ENCODE results near the gene SBSN. TPM values are rescaled to one million over a fixed set of nuclear protein-coding genes. Genes with fewer than 3 reads are reported as not detected.

Gene SBSN
- not detected in 2 replicates for total RNA-seq (2011; cell fraction: chromatin; rRNA removed; ENCODE audit: low replicate concordance)
- total RNA-seq (2011; cell fraction: nucleolus; rRNA removed) = not detected in 2 replicates
- total RNA-seq (2011; cell fraction: nucleoplasm; rRNA removed) = not detected in 2 replicates
- 0.05 TPM in 1 of 2 replicates, not detected in the other for total RNA-seq (2014; rRNA removed)
- total RNA-seq (2014; rRNA removed; fragmentation: Illumina TruSeq; extraction: Trizol) = not detected in 2 replicates
- not detected in 2 replicates for total RNA-seq (2015; rRNA removed; fragmentation: Illumina TruSeq; extraction: Trizol)
- total RNA-seq (2021) = not detected in 2 replicates
- polyA plus RNA-seq (2011; rRNA removed) = not detected in 2 replicates
- not detected in 2 replicates for polyA plus RNA-seq (2011; cell fraction: cytosol; rRNA removed)
- not detected in 2 replicates for polyA plus RNA-seq (2011; cell fraction: nucleus; rRNA removed)
- not detected in 2 replicates for polyA plus RNA-seq (2012)
- polyA plus RNA-seq (2014; fragmentation: Illumina TruSeq; extraction: Trizol) = not detected in 2 replicates
- polyA plus RNA-seq (2014; fragmentation: Nextera tagmentation; extraction: Ambion mirVana) = not detected
- not detected in 2 replicates for polyA plus RNA-seq (2014; rRNA removed)
- polyA minus RNA-seq (2011; rRNA and poly(A)+ RNA removed) = not detected in 2 replicates
- polyA minus RNA-seq (2011; cell fraction: cytosol; rRNA and poly(A)+ RNA removed) = not detected in 2 replicates
- polyA minus RNA-seq (2011; cell fraction: nucleus; rRNA and poly(A)+ RNA removed) = not detected in 2 replicates
- not detected for Bru-seq, nascent RNA
- BruChase-seq, experiment 1, labeled RNA remaining after a 2-hour chase = percentile 22 among the genes with signal in this experiment
- BruChase-seq, experiment 2, labeled RNA remaining after a 6-hour chase = percentile 22 among the genes with signal in this experiment
- long read RNA-seq, experiment 1 = 0 reads
- long read RNA-seq, experiment 2 = 0 reads
- long read RNA-seq, experiment 3 = 0 reads

- BruUV-seq (replicated peaks) = no TSS peak
- peaks cover 11% of the 10 kb centered on the region for H4K20me1 ChIP-seq (replicated peaks; ENCODE audit: control insufficient read depth, insufficient read depth, low read length)
- POLR2A ChIA-PET = no interaction called here
- peak; percentile 59 for TF ChIP-seq RBM25 (IDR thresholded peaks at IDR 0.05; ENCODE audit: low read depth, low read length, severe bottlenecking)
- TF ChIP-seq HNRNPH1 (optimal IDR thresholded peaks at IDR 0.05; ENCODE audit: low read depth, low read length) = no peak
- no peak for TF ChIP-seq RBM17 (IDR thresholded peaks at IDR 0.05; ENCODE audit: borderline replicate concordance, low read depth, low read length)
- H2AFZ ChIP-seq (ENCODE audit: low read depth, low read length) = no peak within 1 kb of the TSS
- H3K9me1 ChIP-seq (ENCODE audit: control insufficient read depth, insufficient read depth, low read length) = no peaks in the 10 kb centered on the region
- no peak within 1 kb of the TSS for H3K4me3 ChIP-seq
- DNase-seq (ENCODE audit: extremely low read depth in 1 of 4, low spot score in 3 of 4) (no peak), FAIRE-seq (no peak), ATAC-seq (no peak)
- no peak within 1 kb of the TSS; a peak in 1 of 4 replicates for H3K9ac ChIP-seq (ENCODE audit: insufficient read depth in 1 of 2, low read depth in 2 of 2, low read length in 2 of 2)
- in situ Hi-C loops (cut with MboI) = no loop called here
- no peak within 1 kb of the TSS for H3K4me2 ChIP-seq (ENCODE audit: insufficient read depth, low read length)
- intact Hi-C loops (cut with micrococcal nuclease) = no loop called here
- peaks cover 3 to 7% of the 10 kb centered on the region in 2 experiments; a peak in 3 of 5 replicates for H3K4me1 ChIP-seq (replicated peaks in 1 of 2; ENCODE audit: control insufficient read depth in 2 of 2, insufficient read depth in 2 of 2, low read length in 2 of 2)
- no peak within 1 kb of the TSS for H3K27ac ChIP-seq (ENCODE audit: extremely low read depth, low read depth, low read length)
- CTCF ChIA-PET (ENCODE audit: low intra/inter-chr PET ratio) = no interaction called here
- H3K36me3 ChIP-seq (ENCODE audit: control insufficient read depth, insufficient read depth, low read length) = no peaks in the 10 kb centered on the region
- H3K9me3 ChIP-seq (replicated peaks; ENCODE audit: control insufficient read depth, insufficient read depth, low read depth, low read length) = no peaks in the 10 kb centered on the region
- H3K27me3 ChIP-seq (ENCODE audit: control insufficient read depth in 2 of 2, insufficient read depth in 2 of 2, low read length in 2 of 2) = peaks cover 51 to 88% of the 10 kb centered on the region in 2 experiments
- under 1% methylated on average over 11 of the region's 11 CpGs for WGBS (ENCODE audit: insufficient coverage, low coverage, missing lambda C conversion rate)
- no peaks in the 10 kb centered on the region for H3K79me2 ChIP-seq (ENCODE audit: control insufficient read depth, insufficient read depth, low read length)
Measured at GRCh38 chr19:35528218-35529038, at the start of gene SBSN. Gene SBSN (minus strand): TSS chr19:35528311. CDS start chr19:35528281, 30 bp downstream.

Measured in K562 (cell line).